Keratinocyte (primary cell): ENCODE measurements around the gene PTPDC1.

Source experiments
- EZH2 ChIP-seq: IDR thresholded peaks from one replicate; pipeline ENCODE4 v1.6.1; 2012; ENCODE audit warnings: inconsistent platforms, mild to moderate bottlenecking, low read length, moderate library complexity
- TF ChIP-seq, protein P1 (sequence below), 3 experiments: IDR thresholded peaks in 1 of 3; conservative IDR thresholded peaks in 1 of 3; optimal IDR thresholded peaks in 1 of 3; 2 replicates in 2 of 3; 3 replicates in 1 of 3; pipeline versions ENCODE3 to v1.5.1; 2011; ENCODE audit warnings: low read length in 3 of 3, mild to moderate bottlenecking in 3 of 3, moderate library complexity in 2 of 3, control low read depth in 1 of 3, inconsistent platforms in 1 of 3; ENCODE audit not compliant: insufficient read depth in 2 of 3; ENCODE audit errors: extremely low read depth in 1 of 3

GRCh38 chr9:94079236-94079635, 5.0 kb upstream of the PTPDC1 start:
- TF ChIP-seq EZH2, result no peak
- TF ChIP-seq, protein P1, sequence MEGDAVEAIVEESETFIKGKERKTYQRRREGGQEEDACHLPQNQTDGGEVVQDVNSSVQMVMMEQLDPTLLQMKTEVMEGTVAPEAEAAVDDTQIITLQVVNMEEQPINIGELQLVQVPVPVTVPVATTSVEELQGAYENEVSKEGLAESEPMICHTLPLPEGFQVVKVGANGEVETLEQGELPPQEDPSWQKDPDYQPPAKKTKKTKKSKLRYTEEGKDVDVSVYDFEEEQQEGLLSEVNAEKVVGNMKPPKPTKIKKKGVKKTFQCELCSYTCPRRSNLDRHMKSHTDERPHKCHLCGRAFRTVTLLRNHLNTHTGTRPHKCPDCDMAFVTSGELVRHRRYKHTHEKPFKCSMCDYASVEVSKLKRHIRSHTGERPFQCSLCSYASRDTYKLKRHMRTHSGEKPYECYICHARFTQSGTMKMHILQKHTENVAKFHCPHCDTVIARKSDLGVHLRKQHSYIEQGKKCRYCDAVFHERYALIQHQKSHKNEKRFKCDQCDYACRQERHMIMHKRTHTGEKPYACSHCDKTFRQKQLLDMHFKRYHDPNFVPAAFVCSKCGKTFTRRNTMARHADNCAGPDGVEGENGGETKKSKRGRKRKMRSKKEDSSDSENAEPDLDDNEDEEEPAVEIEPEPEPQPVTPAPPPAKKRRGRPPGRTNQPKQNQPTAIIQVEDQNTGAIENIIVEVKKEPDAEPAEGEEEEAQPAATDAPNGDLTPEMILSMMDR (optimal IDR thresholded peaks at IDR 0.05 in 1 of 3, IDR thresholded peaks at IDR 0.05 in 1 of 3, conservative IDR thresholded peaks at IDR 0.05 in 1 of 3; ENCODE audit: extremely low read depth in 1 of 3, insufficient read depth in 2 of 3, low read length in 3 of 3), result no peak
